Activated T-cell treated with anti-CD3 and anti-CD28 coated beads for 48 hours (primary cell): ENCODE measurements around the gene RFFL.

Source experiments
- DNase-seq: peaks from one replicate; pipeline ENCODE4 v3.0.0-alpha.2; 2020; ENCODE audit warnings: low read depth

The RFFL gene

DNA sequence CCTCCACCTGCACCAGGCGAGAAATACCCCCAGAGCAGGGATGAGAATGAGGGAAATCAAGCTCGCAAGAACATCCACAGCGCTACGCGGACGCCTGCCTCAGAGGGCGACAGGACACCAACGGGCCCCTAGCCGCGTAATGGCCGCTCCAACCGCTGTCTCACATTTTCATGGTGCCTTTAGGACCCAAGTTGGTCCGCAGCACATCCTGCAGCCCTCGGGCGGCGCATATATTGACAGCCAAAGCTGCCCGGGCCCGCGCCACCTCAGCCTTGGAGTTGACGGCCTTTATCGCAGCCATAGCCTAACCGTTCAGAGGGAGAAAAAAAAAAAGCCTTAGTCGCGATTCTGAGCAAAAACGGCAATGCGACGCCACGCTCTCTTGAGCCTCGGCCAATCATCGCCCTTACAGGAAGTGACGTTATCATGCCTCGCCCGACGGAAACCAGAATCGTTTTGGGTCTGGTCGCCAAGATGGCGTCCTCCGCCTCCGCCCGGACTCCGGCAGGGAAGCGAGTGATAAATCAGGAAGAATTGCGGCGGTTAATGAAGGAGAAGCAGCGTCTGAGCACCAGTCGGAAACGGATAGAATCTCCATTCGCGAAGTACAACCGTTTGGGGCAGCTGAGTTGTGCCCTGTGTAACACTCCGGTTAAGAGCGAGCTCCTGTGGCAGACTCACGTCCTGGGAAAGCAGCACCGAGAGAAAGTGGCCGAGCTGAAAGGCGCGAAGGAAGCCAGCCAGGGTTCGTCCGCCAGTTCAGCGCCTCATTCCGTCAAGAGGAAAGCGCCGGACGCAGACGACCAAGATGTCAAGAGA is 102.2 kb downstream of the RFFL start, which contains the start of the genes CCT6B and ZNF830:
Gene CCT6B, minus strand, starts transcription at position 368 of the 819 bp plus-strand sequence. Its CDS starts 67 bp downstream, at position 301.
Gene ZNF830, plus strand, starts transcription at position 448 of the 819 bp plus-strand sequence. Its CDS starts 27 bp downstream, at position 475.
- peak; percentile 82 for DNase-seq

GRCh38 chr17:34958438-34958837 is 105.1 kb downstream of the RFFL start:
- DNase-seq, result no peak
